Transverse colon (tissue), 4 donors: ENCODE measurements around the gene ABHD12. TPM values are rescaled to one million over a fixed set of nuclear protein-coding genes. Genes with fewer than 3 reads are reported as not detected.
A peak's percentile ranks its signal among the peaks of the same experiment; 100 is the strongest.

Source experiments
- DNase-seq: peaks from one replicate; pipeline ENCODE4 v3.0.0-alpha.2; 2019
- H3K27ac ChIP-seq, 4 donors: fragments of 200-600 bp; sonication (generic); 2 replicates each; pipeline ENCODE4 v1.5.1; 2016 to 2018; ENCODE audit warnings: inconsistent platforms in 4 of 4
- H3K27me3 ChIP-seq: fragments of 200-600 bp; sonication (generic); 2 replicates; pipeline ENCODE4 v1.5.1; 2017; ENCODE audit warnings: inconsistent platforms
- H3K36me3 ChIP-seq, 4 donors: fragments of 200-600 bp; sonication (generic); 2 replicates each; pipeline ENCODE4 v1.5.1; 2017 to 2019; ENCODE audit warnings: inconsistent platforms in 4 of 4
- H3K4me1 ChIP-seq, 4 donors: fragments of 200-600 bp; sonication (generic); 2 replicates each; pipeline ENCODE4 v1.5.1; 2017 to 2020; ENCODE audit warnings: inconsistent platforms in 4 of 4
- H3K4me3 ChIP-seq, 4 donors: fragments of 200-600 bp; sonication (generic); 1 replicate in 1 of 4; 2 replicates in 3 of 4; pipeline versions ENCODE4 v1.5.1 to v1.6.1; 2017 to 2019; ENCODE audit warnings: inconsistent platforms in 4 of 4
- H3K9me3 ChIP-seq, 2 donors: fragments of 200-600 bp; sonication (generic); 2 replicates each; pipeline ENCODE4 v1.5.1; 2017 to 2019; ENCODE audit warnings: inconsistent platforms in 2 of 2
- CTCF ChIP-seq, 5 experiments: fragments of 200-600 bp in 3 of 5; fragments of 450-650 bp in 2 of 5; sonication (generic) in 3 of 5; IDR thresholded peaks; 1 replicate in 2 of 5; 2 replicates in 3 of 5; pipeline ENCODE4 v1.5.1; 2016 to 2017; ENCODE audit warnings: antibody characterized with exemption in 5 of 5, inconsistent platforms in 3 of 5, mild to moderate bottlenecking in 2 of 5, moderate library complexity in 1 of 5
- EP300 ChIP-seq: sonication (generic); formaldehyde crosslinking; IDR thresholded peaks from one replicate; pipeline ENCODE4 v1.6.1; 2017; ENCODE audit warnings: antibody characterized with exemption, low read depth
- POLR2A ChIP-seq: fragments of 450-650 bp; IDR thresholded peaks from one replicate; pipeline ENCODE4 v1.6.1; 2016; ENCODE audit warnings: antibody characterized with exemption, mild to moderate bottlenecking, moderate library complexity
- POLR2AphosphoS5 ChIP-seq, 3 donors: sonication (generic); formaldehyde crosslinking; IDR thresholded peaks; one replicate each; pipeline ENCODE4 v1.6.1; 2016; ENCODE audit warnings: antibody characterized with exemption in 3 of 3
- WGBS, 2 donors: methylation state at CpG; one replicate each; pipeline ENCODE4 v1.1.5; 2018; ENCODE audit warnings: low coverage in 1 of 2; 5-methylcytosine and 5-hydroxymethylcytosine counted together
- in situ Hi-C, 4 donors: fragments of 200-750 bp; cut with MboI; loops; one replicate each; pipeline versions ENCODE4 v1.15.0 to v1.15.1; 2017; ENCODE audit warnings: low sequenced_read_pairs in 3 of 4, low pct_ligation_motif_present in 1 of 4, low pct_unique_long_range_greater_than_20kb in 1 of 4
- intact Hi-C: fragments of 100-400 bp; cut with DNase I; formaldehyde crosslinking; loops from one replicate; pipeline ENCODE4 v1.15.1; 2023; ENCODE audit warnings: low total_unique reads
- total RNA-seq, 4 donors: library from RNA; depleted of rRNA; stranded (reverse); fragments of >200 nt; gene quantifications; one replicate each; pipeline ENCODE4 v1.1.0, GENCODE V29; 2016

Gene ABHD12
- total RNA-seq, 4 donors from 2014 or later: 67.3 to 103 (median 73.4) TPM

DNA sequence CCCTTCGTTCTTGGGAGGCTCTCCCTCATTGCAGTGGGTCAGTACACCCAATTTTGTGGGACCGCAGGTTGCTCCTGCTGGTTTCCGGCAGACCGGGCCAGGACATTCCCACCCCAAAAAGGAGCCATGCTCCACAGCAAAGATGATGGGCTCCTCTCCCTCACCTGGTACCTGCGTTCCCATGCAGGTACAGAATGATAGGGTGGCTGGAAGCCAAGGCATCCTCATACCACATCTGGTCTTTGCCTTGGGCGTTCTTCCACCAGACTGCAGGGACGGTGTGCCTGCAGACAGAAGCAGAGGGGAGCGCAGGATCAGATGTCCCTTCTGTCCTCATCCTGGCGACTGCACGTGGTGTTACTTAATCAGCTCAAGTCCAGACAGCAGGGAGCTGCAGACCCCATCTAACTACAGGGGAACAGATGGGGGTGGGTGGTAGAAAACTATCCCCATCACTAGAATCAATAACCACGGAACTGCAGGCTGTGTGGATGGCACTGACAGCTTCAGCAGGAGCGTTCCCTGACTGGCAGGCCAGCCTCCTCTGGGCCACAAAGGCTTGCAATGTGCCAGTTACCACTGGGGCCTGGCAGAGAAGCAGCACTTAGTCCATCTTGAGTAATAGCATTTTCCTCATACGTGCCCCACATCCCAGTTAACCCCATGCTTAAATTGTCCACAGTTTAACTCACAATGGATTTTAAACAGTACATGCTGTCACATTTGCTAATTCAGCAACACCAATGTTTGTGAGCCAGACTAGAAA is 70.4 kb downstream of the ABHD12 start:
- Histone ChIP-seq H3K9me3 (no peaks in the 10 kb centered on the region), H3K36me3 (no peaks in the 10 kb centered on the region), H3K27me3 (no peaks in the 10 kb centered on the region), H3K4me1 (peaks cover 0 to 27% (median 10%) of the 10 kb centered on the region in 4 donors), H3K4me3 (no peak overlapping the region), H3K27ac (peak overlapping the region in 1 of 4 donors; percentile 61)
- no peak for DNase-seq
- TF ChIP-seq CTCF (IDR thresholded peaks at IDR 0.05): no peak
- intact Hi-C loops (no loop called here), in situ Hi-C loops (no loop called here)
- 88 to 89% methylated on average over 2 to 13 of the region's 13 CpGs for WGBS, 2 donors

GRCh38 chr20:25319241-25320034 is 71.2 kb downstream of the ABHD12 start:
- Histone ChIP-seq H3K27me3 (no peaks in the 10 kb centered on the region), H3K36me3 (no peaks in the 10 kb centered on the region), H3K4me3 (no peak overlapping the region), H3K9me3 (no peaks in the 10 kb centered on the region), H3K27ac (peak overlapping the region; percentile 22 to 61 (median 36)), H3K4me1 (peaks cover 0 to 26% (median 10%) of the 10 kb centered on the region in 4 donors)
- no peak for DNase-seq
- 76% methylated on average over 11 of the region's 11 CpGs; no CpG with 5 or more reads in 1 of the 2 donors for WGBS, 2 donors
- in situ Hi-C loops (no loop called here), intact Hi-C loops (no loop called here)
- no peak for TF ChIP-seq POLR2AphosphoS5 (IDR thresholded peaks at IDR 0.05)
- TF ChIP-seq CTCF (IDR thresholded peaks at IDR 0.05): no peak
- TF ChIP-seq EP300: no peak
- no peak for TF ChIP-seq POLR2A

- no peak for DNase-seq
- Histone ChIP-seq H3K36me3 (no peaks in the 10 kb centered on the region), H3K27ac (peak overlapping the region; percentile 37 to 63 (median 44)), H3K9me3 (no peaks in the 10 kb centered on the region), H3K4me3 (no peak overlapping the region), H3K4me1 (peaks cover 0 to 20% (median 8%) of the 10 kb centered on the region in 4 donors), H3K27me3 (no peaks in the 10 kb centered on the region)
- intact Hi-C loops: no loop called here
- TF ChIP-seq CTCF (IDR thresholded peaks at IDR 0.05): no peak
- TF ChIP-seq EP300: no peak
- TF ChIP-seq POLR2AphosphoS5 (IDR thresholded peaks at IDR 0.05): peak in 1 of 3 donors; percentile 36
- TF ChIP-seq POLR2A: no peak
- WGBS, 2 donors: 84 to 97% methylated on average over 9 to 16 of the region's 16 CpGs
- in situ Hi-C loops: no loop called here
These were observed 72.0 kb downstream of the ABHD12 start for GRCh38 chr20:25318471-25319240.
